H9 (cell line): ENCODE results near the gene CPEB2. TPM values are rescaled to one million over a fixed set of nuclear protein-coding genes. Genes with fewer than 3 reads are reported as not detected.

Experiments used
- DNase-seq: peaks from one replicate; pipeline ENCODE4 v3.0.0-alpha.2; 2017
- H2AFZ ChIP-seq: one replicate; pipeline ENCODE4 v1.6.1; 2013; ENCODE audit warnings: mild to moderate bottlenecking, low read length, control low read depth, moderate library complexity
- H2AK5ac ChIP-seq: 2 replicates; pipeline ENCODE4 v1.6.1; 2013; ENCODE audit warnings: low read length, control low read depth, mixed read lengths; ENCODE audit not compliant: insufficient read length
- H2BK120ac ChIP-seq: one replicate; pipeline ENCODE4 v1.6.1; 2013; ENCODE audit warnings: low read depth, mild to moderate bottlenecking, low read length, control low read depth, inconsistent platforms; ENCODE audit not compliant: poor library complexity, severe bottlenecking
- H2BK12ac ChIP-seq: 2 replicates; pipeline ENCODE4 v1.6.1; 2013; ENCODE audit warnings: low read length, control low read depth, mixed read lengths, low read depth; ENCODE audit not compliant: insufficient read length
- H2BK15ac ChIP-seq: 2 replicates; pipeline ENCODE4 v1.6.1; 2013; ENCODE audit warnings: low read depth, low read length, control low read depth
- H2BK20ac ChIP-seq: one replicate; pipeline ENCODE4 v1.6.1; 2013; ENCODE audit warnings: low read depth, mild to moderate bottlenecking, low read length, control low read depth, inconsistent platforms; ENCODE audit not compliant: poor library complexity, severe bottlenecking
- H2BK5ac ChIP-seq: 2 replicates; pipeline ENCODE4 v1.6.1; 2013; ENCODE audit warnings: low read length, control low read depth, mixed read lengths; ENCODE audit not compliant: insufficient read length
- H3K14ac ChIP-seq: 2 replicates; pipeline ENCODE4 v1.6.1; 2013; ENCODE audit warnings: low read length, control low read depth; ENCODE audit not compliant: insufficient read depth
- H3K18ac ChIP-seq: 2 replicates; pipeline ENCODE4 v1.6.1; 2013; ENCODE audit warnings: low read depth, mild to moderate bottlenecking, mixed read lengths, low read length, control low read depth; ENCODE audit not compliant: insufficient read length
- H3K23ac ChIP-seq: 2 replicates; pipeline ENCODE4 v1.6.1; 2013; ENCODE audit warnings: low read length, control low read depth, mixed read lengths, low read depth; ENCODE audit not compliant: insufficient read length
- H3K23me2 ChIP-seq: 2 replicates; pipeline ENCODE4 v1.6.1; 2013; ENCODE audit warnings: low read depth, mild to moderate bottlenecking, mixed read lengths, low read length, control low read depth; ENCODE audit not compliant: insufficient read length, poor library complexity, severe bottlenecking
- H3K27ac ChIP-seq: 2 replicates; pipeline ENCODE4 v1.5.1; 2013; ENCODE audit warnings: low read length, control low read depth, mixed read lengths, low read depth; ENCODE audit not compliant: insufficient read length
- H3K27me3 ChIP-seq: 2 replicates; pipeline ENCODE4 v1.6.1; 2013; ENCODE audit warnings: low read length, control low read depth, inconsistent platforms; ENCODE audit not compliant: insufficient read depth
- H3K4ac ChIP-seq: 2 replicates; pipeline ENCODE4 v1.6.1; 2013; ENCODE audit warnings: low read depth, mild to moderate bottlenecking, control low read depth, inconsistent platforms, low read length, moderate library complexity
- H3K4me1 ChIP-seq: 2 replicates; pipeline ENCODE4 v1.6.1; 2013; ENCODE audit warnings: low read length, control low read depth, inconsistent platforms; ENCODE audit not compliant: insufficient read depth
- H3K4me2 ChIP-seq: 2 replicates; pipeline ENCODE4 v1.6.1; 2013; ENCODE audit warnings: low read length, control low read depth, mixed read lengths; ENCODE audit not compliant: insufficient read length, insufficient read depth
- H3K56ac ChIP-seq: 2 replicates; pipeline ENCODE4 v1.6.1; 2013; ENCODE audit warnings: low read depth, mild to moderate bottlenecking, mixed read lengths, low read length, control low read depth; ENCODE audit not compliant: insufficient read length
- H3K79me1 ChIP-seq: 2 replicates; pipeline ENCODE4 v1.6.1; 2013; ENCODE audit warnings: low read depth, mild to moderate bottlenecking, moderate library complexity, low read length, control low read depth, inconsistent platforms; ENCODE audit not compliant: insufficient read depth, poor library complexity, severe bottlenecking
- H3K79me2 ChIP-seq: 2 replicates; pipeline ENCODE4 v1.6.1; 2013; ENCODE audit warnings: low read length, control low read depth, inconsistent platforms; ENCODE audit not compliant: insufficient read depth
- H3K9ac ChIP-seq: 2 replicates; pipeline ENCODE4 v1.6.1; 2013; ENCODE audit warnings: low read length, control low read depth, mixed read lengths; ENCODE audit not compliant: insufficient read length; ENCODE audit errors: extremely low read depth
- H3K9me3 ChIP-seq: one replicate; pipeline ENCODE4 v1.6.1; 2013; ENCODE audit warnings: low read depth, low read length, inconsistent platforms; ENCODE audit not compliant: control insufficient read depth
- H3T11ph ChIP-seq: one replicate; pipeline ENCODE4 v1.6.1; 2013; ENCODE audit warnings: mild to moderate bottlenecking, low read length, control low read depth, inconsistent platforms
- H4K20me1 ChIP-seq: one replicate; pipeline ENCODE4 v1.6.1; 2013; ENCODE audit not compliant: control insufficient read depth, insufficient read length, insufficient read depth
- H4K5ac ChIP-seq: 2 replicates; pipeline ENCODE4 v1.6.1; 2013; ENCODE audit warnings: low read depth, mild to moderate bottlenecking, mixed read lengths, low read length, control low read depth; ENCODE audit not compliant: insufficient read length
- H4K8ac ChIP-seq: replicated peaks from 2 replicates; pipeline ENCODE4 v1.6.1; 2013; ENCODE audit warnings: low read length, control low read depth, mixed read lengths, low read depth; ENCODE audit not compliant: insufficient read length
- H4K91ac ChIP-seq: 2 replicates; pipeline ENCODE4 v1.6.1; 2013; ENCODE audit warnings: low read depth, mild to moderate bottlenecking, moderate library complexity, mixed read lengths, low read length, control low read depth; ENCODE audit not compliant: insufficient read length
- H3K27ac Mint-ChIP-seq, 3 experiments: 2 replicates in 2 of 3; 3 replicates in 1 of 3; pipeline ENCODE4 v1.8.0; 2020 to 2021; ENCODE audit warnings: mixed read lengths in 3 of 3, mild to moderate bottlenecking in 1 of 3, moderate library complexity in 1 of 3
- H3K27me3 Mint-ChIP-seq: 2 replicates; pipeline ENCODE4 v1.8.0; 2021; ENCODE audit warnings: low read depth, mild to moderate bottlenecking, moderate library complexity, mixed read lengths
- H3K36me3 Mint-ChIP-seq, 3 experiments: 2 replicates in 2 of 3; 3 replicates in 1 of 3; pipeline ENCODE4 v1.8.0; 2020 to 2021; ENCODE audit warnings: low read depth in 3 of 3, mixed read lengths in 3 of 3; ENCODE audit not compliant: insufficient read depth in 1 of 3
- H3K4me1 Mint-ChIP-seq, 2 experiments: 2 replicates each; pipeline ENCODE4 v1.8.0; 2020; ENCODE audit warnings: mixed read lengths in 2 of 2
- H3K4me3 Mint-ChIP-seq, 2 experiments: 2 replicates in 1 of 2; 3 replicates in 1 of 2; pipeline ENCODE4 v1.8.0; 2020 to 2021; ENCODE audit warnings: mild to moderate bottlenecking in 2 of 2, mixed read lengths in 2 of 2, moderate library complexity in 1 of 2
- H3K9me3 Mint-ChIP-seq, 2 experiments: 2 replicates in 1 of 2; 3 replicates in 1 of 2; pipeline ENCODE4 v1.8.0; 2020; ENCODE audit warnings: mild to moderate bottlenecking in 2 of 2, mixed read lengths in 2 of 2, moderate library complexity in 1 of 2
- total RNA-seq: library from RNA; stranded (reverse); gene quantifications from 2 replicates; pipeline ENCODE4 v1.2.1, GENCODE V29; 2021
- TF ChIP-seq, protein P1 (sequence below): fragments of 200-600 bp; sonication (generic); conservative IDR thresholded peaks from 3 replicates; pipeline ENCODE4 v1.8.0; 2021; ENCODE audit warnings: antibody characterized with exemption, mild to moderate bottlenecking

CPEB2 gene
- total RNA-seq, 1 experiment from 2014 or later, result 1.8 TPM

DNA sequence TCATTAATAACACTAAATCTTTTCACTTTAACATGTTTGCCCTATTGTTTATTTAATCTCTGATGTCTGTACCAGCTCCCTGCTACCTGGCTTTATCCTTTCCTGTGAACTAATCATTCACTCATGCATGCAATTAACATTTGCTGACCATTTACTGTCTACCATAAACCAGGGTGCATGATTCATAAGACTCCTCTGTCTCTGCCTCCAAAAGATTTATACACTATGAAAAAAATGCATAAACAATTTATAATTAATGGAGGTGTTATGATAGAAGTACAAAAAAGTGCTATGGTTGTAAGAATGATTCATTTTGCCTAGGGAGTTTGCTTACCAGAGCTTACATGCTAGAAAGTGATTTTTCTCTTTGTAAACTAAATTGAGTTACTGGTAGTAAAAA, 24.5 kb upstream of the CPEB2 start:
- Histone ChIP-seq H3K9ac (no peak overlapping the region), H3K4me2 (no peak overlapping the region), H3K56ac (no peak overlapping the region), H3K23ac (no peak overlapping the region), H4K8ac (no peak overlapping the region), H3K79me1 (no peaks in the 10 kb centered on the region), H3K4ac (no peak overlapping the region), H3K14ac (no peak overlapping the region), H4K91ac (no peak overlapping the region), H3K9me3 (no peaks in the 10 kb centered on the region), H2BK12ac (no peak overlapping the region), H3K23me2 (no peaks in the 10 kb centered on the region), H2AK5ac (no peak overlapping the region), H3K79me2 (no peaks in the 10 kb centered on the region), H2AFZ (no peak overlapping the region), H4K5ac (no peak overlapping the region), H2BK5ac (no peak overlapping the region), H3K18ac (no peak overlapping the region), H4K20me1 (no peaks in the 10 kb centered on the region), H2BK15ac (no peak overlapping the region), H2BK120ac (no peak overlapping the region), H3K27ac (no peak overlapping the region), H3K4me1 (no peaks in the 10 kb centered on the region), H2BK20ac (no peak overlapping the region), H3T11ph (no peak overlapping the region), H3K27me3 (no peaks in the 10 kb centered on the region)
- no peaks in the 10 kb centered on the region for H3K36me3 Mint-ChIP-seq
- TF ChIP-seq, protein P1, sequence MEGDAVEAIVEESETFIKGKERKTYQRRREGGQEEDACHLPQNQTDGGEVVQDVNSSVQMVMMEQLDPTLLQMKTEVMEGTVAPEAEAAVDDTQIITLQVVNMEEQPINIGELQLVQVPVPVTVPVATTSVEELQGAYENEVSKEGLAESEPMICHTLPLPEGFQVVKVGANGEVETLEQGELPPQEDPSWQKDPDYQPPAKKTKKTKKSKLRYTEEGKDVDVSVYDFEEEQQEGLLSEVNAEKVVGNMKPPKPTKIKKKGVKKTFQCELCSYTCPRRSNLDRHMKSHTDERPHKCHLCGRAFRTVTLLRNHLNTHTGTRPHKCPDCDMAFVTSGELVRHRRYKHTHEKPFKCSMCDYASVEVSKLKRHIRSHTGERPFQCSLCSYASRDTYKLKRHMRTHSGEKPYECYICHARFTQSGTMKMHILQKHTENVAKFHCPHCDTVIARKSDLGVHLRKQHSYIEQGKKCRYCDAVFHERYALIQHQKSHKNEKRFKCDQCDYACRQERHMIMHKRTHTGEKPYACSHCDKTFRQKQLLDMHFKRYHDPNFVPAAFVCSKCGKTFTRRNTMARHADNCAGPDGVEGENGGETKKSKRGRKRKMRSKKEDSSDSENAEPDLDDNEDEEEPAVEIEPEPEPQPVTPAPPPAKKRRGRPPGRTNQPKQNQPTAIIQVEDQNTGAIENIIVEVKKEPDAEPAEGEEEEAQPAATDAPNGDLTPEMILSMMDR, result no peak
- H3K27ac Mint-ChIP-seq, result no peak overlapping the region
- no peaks in the 10 kb centered on the region; a peak in 1 of 4 replicates for H3K4me1 Mint-ChIP-seq
- peaks cover 2% of the 10 kb centered on the region; the same call in 1 of the 2 replicates for H3K27me3 Mint-ChIP-seq
- H3K4me3 Mint-ChIP-seq, result no peak overlapping the region
- DNase-seq, result no peak
- H3K9me3 Mint-ChIP-seq, result peaks cover 0 to 5% of the 10 kb centered on the region in 2 experiments; a peak in 1 of 5 replicates
